Natural killer cell treated with Interleukin-12 subunit alpha and Interleukin-12 subunit beta and Interleukin-15 and Interleukin-18, amount 100 ng/mL, for 72 hours (primary cell): ENCODE data around the gene SDK1. TPM values are rescaled to one million over a fixed set of nuclear protein-coding genes. Genes with fewer than 3 reads are reported as not detected.

ENCODE experiments used
- ATAC-seq, 2 donors: fragments of 150-1000 bp; cut with Tn5 transposase in 1 of 2; sonication (Bioruptor Pico), chemical (Tn5 transposase) in 1 of 2; 2 replicates each; pipeline ENCODE4 v1.10.0; 2021
- DNase-seq: peaks from one replicate; pipeline ENCODE4 v3.0.0; 2022; ENCODE audit warnings: low spot score
- H3K27ac Mint-ChIP-seq, 2 donors: 1 replicate in 1 of 2; 2 replicates in 1 of 2; pipeline ENCODE4 v1.8.0; 2022; ENCODE audit warnings: mixed read lengths in 2 of 2, mild to moderate bottlenecking in 1 of 2, moderate library complexity in 1 of 2
- H3K27me3 Mint-ChIP-seq, 2 donors: 1 replicate in 1 of 2; 2 replicates in 1 of 2; pipeline ENCODE4 v1.8.0; 2022; ENCODE audit warnings: mixed read lengths in 2 of 2
- H3K36me3 Mint-ChIP-seq: one replicate; pipeline ENCODE4 v1.8.0; 2022; ENCODE audit warnings: mixed read lengths
- H3K4me1 Mint-ChIP-seq, 2 donors: 1 replicate in 1 of 2; 2 replicates in 1 of 2; pipeline ENCODE4 v1.8.0; 2022; ENCODE audit warnings: low read depth in 2 of 2, mixed read lengths in 2 of 2, mild to moderate bottlenecking in 1 of 2
- H3K4me3 Mint-ChIP-seq: one replicate; pipeline ENCODE4 v1.8.0; 2022; ENCODE audit warnings: mixed read lengths
- H3K9me3 Mint-ChIP-seq: 2 replicates; pipeline ENCODE4 v1.8.0; 2022; ENCODE audit warnings: mixed read lengths
- total RNA-seq, 2 donors: library from RNA; stranded (reverse); gene quantifications; one replicate each; pipeline ENCODE4 v1.2.3, GENCODE V29; 2022

SDK1 gene
- total RNA-seq, 2 donors from 2014 or later: 0.20 to 0.40 TPM

GRCh38 chr7:4143511-4144171 lies 842.6 kb downstream of the SDK1 start:
- Mint-ChIP-seq H3K4me1 (peaks cover 0 to 10% of the 10 kb centered on the region in 2 donors), H3K36me3 (no peaks in the 10 kb centered on the region), H3K27ac (no peak overlapping the region), H3K4me3 (no peak overlapping the region), H3K9me3 (no peaks in the 10 kb centered on the region), H3K27me3 (peaks cover 8 to 13% of the 10 kb centered on the region in 2 donors)
- ATAC-seq (no peak), DNase-seq (no peak)

- Mint-ChIP-seq H3K4me1 (peaks cover 0 to 10% of the 10 kb centered on the region in 2 donors), H3K4me3 (no peak overlapping the region), H3K27ac (no peak overlapping the region), H3K27me3 (peaks cover 8 to 13% of the 10 kb centered on the region in 2 donors), H3K9me3 (no peaks in the 10 kb centered on the region), H3K36me3 (no peaks in the 10 kb centered on the region)
- ATAC-seq (no peak), DNase-seq (no peak)
These were observed 843.2 kb downstream of the SDK1 start for GRCh38 chr7:4144172-4144701.

DNA sequence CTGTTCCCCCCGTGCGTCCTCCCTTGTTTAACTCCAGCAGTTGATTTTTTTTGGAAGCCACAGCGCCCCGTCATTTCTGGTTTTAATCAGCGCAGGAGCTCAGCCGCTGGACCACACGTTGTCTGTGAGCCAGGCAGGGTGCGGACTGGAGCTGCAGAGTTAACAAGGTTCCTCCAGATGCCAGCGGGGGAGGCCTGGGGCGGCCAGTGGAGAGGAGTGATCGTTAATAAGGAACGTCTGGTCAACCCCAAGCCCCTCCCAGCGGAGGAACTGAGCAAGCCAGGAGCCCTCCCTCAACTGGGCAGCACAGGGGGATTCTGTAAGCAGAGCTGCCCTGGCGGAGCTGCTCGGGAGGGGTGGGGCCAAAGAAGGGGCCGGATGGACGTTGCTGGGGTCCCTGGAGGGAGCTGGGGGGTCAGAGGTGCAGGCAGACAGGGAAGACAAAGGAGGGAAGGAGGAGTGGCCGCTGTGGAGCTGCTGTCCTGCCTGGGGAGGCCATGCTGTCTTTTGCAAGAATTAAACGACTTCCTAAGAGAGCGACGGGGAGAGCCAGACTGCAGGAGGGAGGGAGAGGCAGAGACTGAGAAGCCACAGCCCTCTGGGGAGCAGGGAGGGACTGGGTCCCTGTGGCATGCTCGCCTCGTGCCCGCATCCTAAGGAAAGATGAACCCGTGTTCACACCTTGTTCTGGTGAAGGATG lies 843.9 kb downstream of the SDK1 start:
- ATAC-seq (no peak), DNase-seq (no peak)
- H3K4me1 Mint-ChIP-seq: peaks cover 0 to 10% of the 10 kb centered on the region in 2 donors
- no peaks in the 10 kb centered on the region for H3K36me3 Mint-ChIP-seq
- H3K9me3 Mint-ChIP-seq: no peaks in the 10 kb centered on the region
- H3K4me3 Mint-ChIP-seq: no peak overlapping the region
- no peak overlapping the region for H3K27ac Mint-ChIP-seq
- H3K27me3 Mint-ChIP-seq: peaks cover 8 to 13% of the 10 kb centered on the region in 2 donors

DNA sequence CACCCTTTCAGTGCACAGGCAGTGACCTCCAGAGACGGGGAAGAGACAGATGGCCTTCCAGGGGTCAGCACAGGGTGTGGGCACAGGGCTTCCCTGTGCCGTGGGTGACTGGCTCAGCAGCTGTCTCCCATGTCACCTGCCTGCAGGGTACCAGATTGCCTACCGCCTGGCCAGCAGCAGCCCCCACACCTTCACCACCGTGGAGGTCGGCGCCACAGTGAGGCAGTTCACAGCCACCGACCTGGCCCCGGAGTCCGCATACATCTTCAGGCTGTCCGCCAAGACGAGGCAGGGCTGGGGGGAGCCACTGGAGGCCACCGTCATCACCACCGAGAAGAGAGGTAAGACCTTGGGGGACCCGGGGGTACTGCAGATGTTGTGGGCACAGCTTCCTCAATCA lies 844.5 kb downstream of the SDK1 start:
- H3K4me3 Mint-ChIP-seq: no peak overlapping the region
- no peaks in the 10 kb centered on the region for H3K9me3 Mint-ChIP-seq
- DNase-seq: no peak
- H3K36me3 Mint-ChIP-seq: no peaks in the 10 kb centered on the region
- peaks cover 0 to 10% of the 10 kb centered on the region in 2 donors for H3K4me1 Mint-ChIP-seq
- no peak for ATAC-seq
- peaks cover 8 to 13% of the 10 kb centered on the region in 2 donors for H3K27me3 Mint-ChIP-seq
- no peak overlapping the region for H3K27ac Mint-ChIP-seq

- H3K27ac Mint-ChIP-seq: no peak overlapping the region
- DNase-seq: no peak
- H3K27me3 Mint-ChIP-seq: peaks cover 8 to 13% of the 10 kb centered on the region in 2 donors
- H3K4me3 Mint-ChIP-seq: no peak overlapping the region
- H3K4me1 Mint-ChIP-seq: peaks cover 0 to 10% of the 10 kb centered on the region in 2 donors
- H3K36me3 Mint-ChIP-seq: no peaks in the 10 kb centered on the region
- no peaks in the 10 kb centered on the region for H3K9me3 Mint-ChIP-seq
- ATAC-seq: no peak
These were observed 847.0 kb downstream of the SDK1 start for GRCh38 chr7:4147926-4148620.

DNA sequence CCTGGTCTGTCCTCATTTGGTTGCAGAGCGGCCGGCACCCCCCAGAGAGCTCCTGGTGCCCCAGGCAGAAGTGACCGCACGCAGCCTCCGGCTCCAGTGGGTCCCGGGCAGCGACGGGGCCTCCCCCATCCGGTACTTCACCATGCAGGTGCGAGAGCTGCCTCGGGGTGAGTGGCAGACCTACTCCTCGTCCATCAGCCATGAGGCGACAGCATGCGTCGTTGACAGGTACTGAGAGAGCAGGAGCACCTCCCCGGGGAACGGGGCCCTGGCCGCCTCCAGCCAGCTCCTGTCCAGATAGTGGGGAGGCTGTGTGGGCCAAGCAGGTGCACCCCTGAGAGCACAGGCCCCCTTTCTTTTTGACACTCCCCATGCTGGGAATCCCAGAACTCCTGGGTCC lies 848.2 kb downstream of the SDK1 start:
- no peaks in the 10 kb centered on the region for H3K9me3 Mint-ChIP-seq
- H3K36me3 Mint-ChIP-seq: no peaks in the 10 kb centered on the region
- no peak overlapping the region for H3K27ac Mint-ChIP-seq
- H3K4me3 Mint-ChIP-seq: no peak overlapping the region
- DNase-seq (no peak), ATAC-seq (no peak)
- H3K4me1 Mint-ChIP-seq: peaks cover 0 to 10% of the 10 kb centered on the region in 2 donors
- peaks cover 8 to 13% of the 10 kb centered on the region in 2 donors for H3K27me3 Mint-ChIP-seq

- no peaks in the 10 kb centered on the region for H3K36me3 Mint-ChIP-seq
- no peak for DNase-seq
- no peak for ATAC-seq
- no peak overlapping the region for H3K4me3 Mint-ChIP-seq
- H3K4me1 Mint-ChIP-seq: peaks cover 0 to 6% of the 10 kb centered on the region in 2 donors
- no peaks in the 10 kb centered on the region for H3K9me3 Mint-ChIP-seq
- no peak overlapping the region for H3K27ac Mint-ChIP-seq
- H3K27me3 Mint-ChIP-seq: peaks cover 6 to 11% of the 10 kb centered on the region in 2 donors
These were observed 848.6 kb downstream of the SDK1 start for GRCh38 chr7:4149645-4150044.

- Mint-ChIP-seq H3K27ac (no peak overlapping the region), H3K36me3 (no peaks in the 10 kb centered on the region), H3K27me3 (peaks cover 0 to 4% of the 10 kb centered on the region in 2 donors), H3K4me1 (peaks cover 0 to 3% of the 10 kb centered on the region in 2 donors), H3K4me3 (no peak overlapping the region), H3K9me3 (no peaks in the 10 kb centered on the region)
- ATAC-seq (peak in 1 of 2 donors; percentile 29), DNase-seq (no peak)
These were observed 849.7 kb downstream of the SDK1 start for GRCh38 chr7:4150731-4151130.

- no peak for ATAC-seq
These were observed 850.5 kb downstream of the SDK1 start for GRCh38 chr7:4151524-4151923.

GRCh38 chr7:4151926-4152549 lies 851.0 kb downstream of the SDK1 start:
- Mint-ChIP-seq H3K27me3 (peaks cover 0 to 4% of the 10 kb centered on the region in 2 donors), H3K4me1 (no peaks in the 10 kb centered on the region), H3K27ac (no peak overlapping the region), H3K36me3 (no peaks in the 10 kb centered on the region), H3K4me3 (no peak overlapping the region), H3K9me3 (no peaks in the 10 kb centered on the region)
- no peak for DNase-seq
- no peak for ATAC-seq

More at GRCh38 chr7:4151524-4151923, 850.5 kb downstream of the SDK1 start:
- no peak overlapping the region for H3K4me3 Mint-ChIP-seq
- H3K27ac Mint-ChIP-seq: no peak overlapping the region
- H3K36me3 Mint-ChIP-seq: no peaks in the 10 kb centered on the region
- H3K9me3 Mint-ChIP-seq: no peaks in the 10 kb centered on the region
- H3K27me3 Mint-ChIP-seq: no peaks in the 10 kb centered on the region
- DNase-seq: no peak
- H3K4me1 Mint-ChIP-seq: no peaks in the 10 kb centered on the region

DNA sequence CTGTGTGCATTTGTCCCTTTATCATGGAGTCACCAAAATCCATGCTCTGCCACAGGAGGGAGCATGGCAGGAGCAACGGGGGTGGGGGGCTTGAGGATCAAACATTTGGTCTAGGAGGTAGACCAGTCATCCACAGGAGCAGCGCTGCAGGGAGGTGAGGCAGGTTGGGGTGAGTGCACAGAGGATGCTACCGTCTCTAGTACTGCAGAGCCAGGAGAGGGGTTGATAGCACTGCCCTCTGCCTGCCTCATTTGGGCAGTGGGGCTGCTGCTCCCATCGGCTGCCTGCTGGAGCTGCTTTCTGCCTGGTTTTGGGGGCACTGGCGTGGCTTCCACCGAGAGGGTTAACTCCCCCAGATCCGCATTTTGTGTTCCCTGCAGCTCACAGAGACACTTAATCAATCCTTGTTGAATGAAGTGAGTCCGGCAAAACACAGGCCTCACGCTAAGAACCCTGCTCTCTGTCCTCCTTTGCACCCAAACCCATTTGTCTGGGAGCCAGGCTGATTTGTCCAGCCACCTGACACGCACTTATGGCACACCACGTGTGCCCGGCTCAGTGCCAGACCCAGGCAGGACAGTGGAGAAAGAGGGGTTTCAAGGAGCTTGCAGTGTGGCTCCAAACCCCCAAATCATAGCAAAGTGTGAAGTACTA lies 854.0 kb downstream of the SDK1 start:
- ATAC-seq (no peak), DNase-seq (no peak)
- Mint-ChIP-seq H3K36me3 (no peaks in the 10 kb centered on the region), H3K27me3 (peaks cover 0 to 7% of the 10 kb centered on the region in 2 donors), H3K9me3 (no peaks in the 10 kb centered on the region), H3K27ac (no peak overlapping the region), H3K4me3 (no peak overlapping the region), H3K4me1 (no peaks in the 10 kb centered on the region)

DNA sequence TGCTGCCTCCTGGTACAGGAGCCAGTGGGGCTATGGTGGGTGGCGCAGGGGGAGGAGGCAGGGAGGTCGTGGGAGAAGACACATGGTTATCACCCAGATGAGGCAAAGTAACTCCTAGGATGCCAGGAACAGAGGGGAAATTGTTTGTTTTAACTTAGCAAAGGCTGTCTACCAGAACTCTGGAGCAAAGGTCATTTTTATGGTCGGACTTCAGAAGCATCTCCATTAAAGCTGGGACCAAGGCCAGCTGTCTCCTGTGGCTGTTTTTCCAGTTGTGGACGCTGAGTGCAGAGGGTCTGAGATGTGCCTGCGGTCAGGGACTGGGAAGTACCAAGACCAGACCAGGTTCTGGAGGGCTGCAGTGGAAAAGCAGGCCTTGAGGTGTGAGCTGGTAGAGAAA lies 855.1 kb downstream of the SDK1 start:
- Mint-ChIP-seq H3K27ac (no peak overlapping the region), H3K4me1 (no peaks in the 10 kb centered on the region), H3K4me3 (no peak overlapping the region), H3K36me3 (no peaks in the 10 kb centered on the region), H3K9me3 (no peaks in the 10 kb centered on the region), H3K27me3 (peaks cover 0 to 7% of the 10 kb centered on the region in 2 donors)
- DNase-seq (no peak), ATAC-seq (no peak)

GRCh38 chr7:4157651-4158050 lies 856.6 kb downstream of the SDK1 start:
- Mint-ChIP-seq H3K4me1 (no peaks in the 10 kb centered on the region), H3K27ac (no peak overlapping the region), H3K9me3 (no peaks in the 10 kb centered on the region), H3K36me3 (no peaks in the 10 kb centered on the region), H3K27me3 (peaks cover 0 to 7% of the 10 kb centered on the region in 2 donors), H3K4me3 (no peak overlapping the region)
- DNase-seq: no peak
- ATAC-seq: no peak
